ENCODE measurements around the gene ONECUT3.

Gene ONECUT3

DNA sequence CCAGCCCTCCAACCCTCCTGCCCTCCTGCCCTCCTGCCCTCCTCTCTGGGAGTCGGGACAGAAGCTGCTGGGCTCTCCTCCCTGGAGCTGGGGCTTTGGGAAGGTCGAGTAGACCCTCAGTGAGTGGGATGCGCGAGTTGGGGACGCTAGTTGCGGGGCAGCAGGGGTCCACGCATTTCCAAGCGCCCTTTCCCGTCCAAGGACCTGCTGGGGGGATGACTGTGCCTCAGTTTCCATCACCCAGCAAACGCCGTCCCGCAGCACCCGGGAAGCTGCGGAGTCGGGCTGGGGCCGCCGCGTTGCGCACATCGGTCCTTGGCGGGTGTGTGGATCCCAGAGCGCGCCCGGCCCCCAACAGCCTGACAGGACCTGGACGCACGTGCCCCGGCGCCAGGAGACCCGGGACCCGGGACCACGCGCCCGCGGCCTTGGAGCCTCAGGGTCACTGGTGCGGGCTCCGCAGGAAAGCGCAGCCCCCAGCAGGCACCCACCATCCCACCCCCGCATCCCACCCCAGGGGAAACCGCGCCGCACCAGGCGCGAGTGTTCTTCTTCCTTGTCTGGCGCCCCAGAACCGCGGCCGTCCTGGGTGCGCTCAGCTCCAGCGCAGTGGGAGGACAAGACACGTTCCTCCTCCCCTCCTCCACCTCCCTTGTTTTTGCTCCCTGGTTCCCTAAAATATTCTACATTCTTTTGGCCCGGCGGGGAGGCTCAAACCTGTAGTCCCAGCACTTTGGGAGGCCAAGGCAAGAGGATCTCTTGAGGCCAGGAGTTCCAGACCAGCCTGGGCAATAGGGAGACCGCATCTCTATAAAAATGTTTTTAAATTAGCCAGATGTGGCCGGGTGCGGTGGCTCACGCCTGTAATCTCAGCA is 9.2 kb downstream of the ONECUT3 start:
- TF ChIP-seq POLR2AphosphoS5 (IDR thresholded peaks at IDR 0.05; ENCODE audit: low read depth) (no peak), CTCF (IDR thresholded peaks at IDR 0.05; ENCODE audit: insufficient read depth, low read length) (no peak), GABPA (IDR thresholded peaks at IDR 0.05; ENCODE audit: low read depth) (no peak), SPI1 (IDR thresholded peaks at IDR 0.05; ENCODE audit: borderline replicate concordance, low read depth) (no peak)
- TF ChIP-seq, protein P1, sequence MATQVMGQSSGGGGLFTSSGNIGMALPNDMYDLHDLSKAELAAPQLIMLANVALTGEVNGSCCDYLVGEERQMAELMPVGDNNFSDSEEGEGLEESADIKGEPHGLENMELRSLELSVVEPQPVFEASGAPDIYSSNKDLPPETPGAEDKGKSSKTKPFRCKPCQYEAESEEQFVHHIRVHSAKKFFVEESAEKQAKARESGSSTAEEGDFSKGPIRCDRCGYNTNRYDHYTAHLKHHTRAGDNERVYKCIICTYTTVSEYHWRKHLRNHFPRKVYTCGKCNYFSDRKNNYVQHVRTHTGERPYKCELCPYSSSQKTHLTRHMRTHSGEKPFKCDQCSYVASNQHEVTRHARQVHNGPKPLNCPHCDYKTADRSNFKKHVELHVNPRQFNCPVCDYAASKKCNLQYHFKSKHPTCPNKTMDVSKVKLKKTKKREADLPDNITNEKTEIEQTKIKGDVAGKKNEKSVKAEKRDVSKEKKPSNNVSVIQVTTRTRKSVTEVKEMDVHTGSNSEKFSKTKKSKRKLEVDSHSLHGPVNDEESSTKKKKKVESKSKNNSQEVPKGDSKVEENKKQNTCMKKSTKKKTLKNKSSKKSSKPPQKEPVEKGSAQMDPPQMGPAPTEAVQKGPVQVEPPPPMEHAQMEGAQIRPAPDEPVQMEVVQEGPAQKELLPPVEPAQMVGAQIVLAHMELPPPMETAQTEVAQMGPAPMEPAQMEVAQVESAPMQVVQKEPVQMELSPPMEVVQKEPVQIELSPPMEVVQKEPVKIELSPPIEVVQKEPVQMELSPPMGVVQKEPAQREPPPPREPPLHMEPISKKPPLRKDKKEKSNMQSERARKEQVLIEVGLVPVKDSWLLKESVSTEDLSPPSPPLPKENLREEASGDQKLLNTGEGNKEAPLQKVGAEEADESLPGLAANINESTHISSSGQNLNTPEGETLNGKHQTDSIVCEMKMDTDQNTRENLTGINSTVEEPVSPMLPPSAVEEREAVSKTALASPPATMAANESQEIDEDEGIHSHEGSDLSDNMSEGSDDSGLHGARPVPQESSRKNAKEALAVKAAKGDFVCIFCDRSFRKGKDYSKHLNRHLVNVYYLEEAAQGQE (IDR thresholded peaks at IDR 0.05; ENCODE audit: insufficient replicate concordance, low read depth), result no peak
- H3K27ac ChIP-seq (replicated peaks), result no peak overlapping the region
- no peak for DNase-seq (ENCODE audit: low read depth in 1 of 2, low spot score in 1 of 2)
- no peak overlapping the region for H3K4me3 ChIP-seq (replicated peaks; ENCODE audit: insufficient read depth, low read length)
- peaks cover 90% of the 10 kb centered on the region for H3K27me3 ChIP-seq (ENCODE audit: insufficient read depth, poor library complexity, severe bottlenecking)

GRCh38 chr19:1763648-1764639 is 10.6 kb downstream of the ONECUT3 start:
- TF ChIP-seq POLR2AphosphoS5 (IDR thresholded peaks at IDR 0.05; ENCODE audit: low read depth) (no peak), SPI1 (IDR thresholded peaks at IDR 0.05; ENCODE audit: borderline replicate concordance, low read depth) (no peak), GABPA (IDR thresholded peaks at IDR 0.05; ENCODE audit: low read depth) (no peak), CTCF (IDR thresholded peaks at IDR 0.05; ENCODE audit: insufficient read depth, low read length) (no peak)
- TF ChIP-seq, protein P1 (IDR thresholded peaks at IDR 0.05; ENCODE audit: insufficient replicate concordance, low read depth), result no peak
- Histone ChIP-seq H3K4me3 (replicated peaks; ENCODE audit: insufficient read depth, low read length) (no peak overlapping the region), H3K27ac (replicated peaks) (no peak overlapping the region), H3K27me3 (ENCODE audit: insufficient read depth, poor library complexity, severe bottlenecking) (peaks cover 86% of the 10 kb centered on the region)
- DNase-seq (ENCODE audit: low read depth in 1 of 2, low spot score in 1 of 2), result no peak

DNA sequence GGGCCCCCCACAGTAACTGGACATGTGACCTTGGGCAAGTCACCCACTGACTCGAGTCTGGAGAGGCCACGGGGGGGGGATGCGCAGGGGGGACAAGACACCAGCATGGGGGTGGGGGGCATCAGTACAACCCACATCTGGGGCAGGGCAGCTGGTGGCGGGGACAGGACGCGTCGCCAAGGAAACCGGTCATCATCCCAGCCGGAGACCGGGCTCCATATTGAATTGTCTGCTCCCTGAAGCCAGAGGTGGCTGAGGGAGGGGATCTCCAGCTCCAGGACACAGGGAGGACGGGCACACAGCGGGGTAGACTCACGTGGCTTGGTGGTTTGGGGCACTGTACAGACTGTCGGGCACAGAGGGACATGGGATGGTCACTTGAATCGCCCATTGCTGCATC is 11.4 kb downstream of the ONECUT3 start:
- H3K27me3 ChIP-seq (ENCODE audit: insufficient read depth, poor library complexity, severe bottlenecking), result peaks cover 83% of the 10 kb centered on the region
- DNase-seq (ENCODE audit: low read depth in 1 of 2, low spot score in 1 of 2), result no peak
- TF ChIP-seq CTCF (IDR thresholded peaks at IDR 0.05; ENCODE audit: insufficient read depth, low read length) (no peak), SPI1 (IDR thresholded peaks at IDR 0.05; ENCODE audit: borderline replicate concordance, low read depth) (no peak), POLR2AphosphoS5 (IDR thresholded peaks at IDR 0.05; ENCODE audit: low read depth) (no peak), GABPA (IDR thresholded peaks at IDR 0.05; ENCODE audit: low read depth) (no peak)
- TF ChIP-seq, protein P1 (IDR thresholded peaks at IDR 0.05; ENCODE audit: insufficient replicate concordance, low read depth), result no peak
- no peak overlapping the region for H3K4me3 ChIP-seq (replicated peaks; ENCODE audit: insufficient read depth, low read length)
- no peak overlapping the region for H3K27ac ChIP-seq (replicated peaks)
